GM12892 (cell line): Measurements from ENCODE around the gene SIRT2.

Experiments
- POLR2A ChIP-seq: IDR thresholded peaks from 2 replicates; pipeline ENCODE4 v1.6.1; 2011; ENCODE audit warnings: low read depth, low read length, control low read depth
- POLR2AphosphoS5 ChIP-seq: IDR thresholded peaks from 2 replicates; pipeline ENCODE4 v1.6.1; 2011; ENCODE audit warnings: low read depth, low read length, control low read depth
- TAF1 ChIP-seq: IDR thresholded peaks from 2 replicates; pipeline ENCODE4 v1.6.1; 2011; ENCODE audit warnings: low read depth, mild to moderate bottlenecking, control low read depth, low read length, borderline replicate concordance

DNA sequence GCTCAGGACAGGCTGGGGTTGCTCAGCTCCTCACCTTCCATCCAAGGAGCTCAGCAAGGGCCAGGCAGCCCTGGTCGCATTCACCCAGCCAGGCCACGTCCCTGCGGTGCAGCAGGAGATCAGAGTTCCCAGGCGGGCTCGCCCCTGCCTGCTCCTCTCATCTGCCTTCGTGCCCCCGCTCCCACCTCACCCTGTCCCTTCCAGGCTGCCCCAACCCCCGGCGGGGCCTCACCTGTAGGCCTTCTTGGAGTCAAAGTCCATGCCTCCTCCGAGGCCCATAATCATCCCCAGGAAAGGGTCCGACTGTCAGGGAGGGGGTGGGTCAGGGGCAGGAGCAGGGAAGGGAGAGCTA lies 20.0 kb downstream of the SIRT2 start:
- TF ChIP-seq POLR2A = no peak
- TF ChIP-seq TAF1 = no peak
- TF ChIP-seq POLR2AphosphoS5 = no peak
